MM.1S (cell line): ENCODE results near the gene MITF.

Experiments used
- DNase-seq: peaks from one replicate; pipeline ENCODE4 v3.0.0-alpha.2; 2015
- H2AFZ ChIP-seq: fragments of 300-600 bp; sonication (generic); 2 replicates; pipeline ENCODE4 v1.6.0; 2016; ENCODE audit warnings: antibody characterized with exemption, low read length
- H3F3A ChIP-seq: fragments of 300-600 bp; sonication (generic); 2 replicates; pipeline ENCODE4 v1.6.1; 2016; ENCODE audit warnings: mild to moderate bottlenecking, antibody characterized with exemption, low read length, moderate library complexity, mixed read lengths; ENCODE audit not compliant: insufficient read depth
- H3K27ac ChIP-seq: fragments of 300-600 bp; sonication (generic); 2 replicates; pipeline ENCODE4 v1.5.1; 2016; ENCODE audit warnings: mild to moderate bottlenecking, low read length
- H3K27me3 ChIP-seq: fragments of 300-600 bp; sonication (generic); replicated peaks from 2 replicates; pipeline ENCODE4 v1.6.0; 2016; ENCODE audit warnings: low read length; ENCODE audit not compliant: insufficient read depth
- H3K36me3 ChIP-seq: fragments of 300-600 bp; sonication (generic); replicated peaks from 2 replicates; pipeline ENCODE4 v1.6.1; 2016; ENCODE audit warnings: mild to moderate bottlenecking, low read length, mixed read lengths; ENCODE audit not compliant: insufficient read depth
- H3K4me1 ChIP-seq: fragments of 300-600 bp; sonication (generic); 2 replicates; pipeline ENCODE4 v1.6.1; 2016; ENCODE audit warnings: low read length, mixed read lengths
- H3K4me2 ChIP-seq: fragments of 300-600 bp; sonication (generic); 2 replicates; pipeline ENCODE4 v1.6.0; 2016; ENCODE audit warnings: low read depth, low read length
- H3K4me3 ChIP-seq: fragments of 300-600 bp; sonication (generic); 2 replicates; pipeline ENCODE4 v1.5.1; 2016; ENCODE audit warnings: low read length, mixed read lengths
- H3K79me2 ChIP-seq: fragments of 300-600 bp; sonication (generic); 2 replicates; pipeline ENCODE4 v1.6.1; 2016; ENCODE audit warnings: mixed run types, low read length, mixed read lengths
- H3K9ac ChIP-seq: fragments of 300-600 bp; sonication (generic); 2 replicates; pipeline ENCODE4 v1.6.1; 2016; ENCODE audit warnings: low read length, mixed read lengths
- H3K9me2 ChIP-seq: fragments of 300-600 bp; sonication (generic); replicated peaks from 2 replicates; pipeline ENCODE4 v1.6.1; 2016; ENCODE audit warnings: mild to moderate bottlenecking, low read length, mixed read lengths; ENCODE audit not compliant: insufficient read depth
- H3K9me3 ChIP-seq: fragments of 300-600 bp; sonication (generic); replicated peaks from 2 replicates; pipeline ENCODE4 v1.6.1; 2016; ENCODE audit warnings: mild to moderate bottlenecking, low read length, mixed read lengths; ENCODE audit not compliant: insufficient read depth
- H4K20me1 ChIP-seq: fragments of 300-600 bp; sonication (generic); 2 replicates; pipeline ENCODE4 v1.6.1; 2016; ENCODE audit warnings: mild to moderate bottlenecking, low read length, moderate library complexity, mixed read lengths; ENCODE audit not compliant: insufficient read depth
- EZH2 ChIP-seq: fragments of 300-600 bp; sonication (generic); optimal IDR thresholded peaks from 2 replicates; pipeline ENCODE3; 2017; ENCODE audit warnings: low read depth, mild to moderate bottlenecking, antibody characterized with exemption, low read length, mixed read lengths
- EZH2phosphoT487 ChIP-seq: fragments of 300-600 bp; sonication (generic); IDR thresholded peaks from 2 replicates; pipeline ENCODE4 v1.6.1; 2018; ENCODE audit warnings: antibody characterized with exemption, low read length
- TF ChIP-seq, protein P1 (sequence below): fragments of 300-600 bp; sonication (generic); IDR thresholded peaks from 2 replicates; pipeline ENCODE4 v1.5.1; 2016; ENCODE audit warnings: antibody characterized with exemption, low read length, mixed read lengths

Gene MITF

DNA sequence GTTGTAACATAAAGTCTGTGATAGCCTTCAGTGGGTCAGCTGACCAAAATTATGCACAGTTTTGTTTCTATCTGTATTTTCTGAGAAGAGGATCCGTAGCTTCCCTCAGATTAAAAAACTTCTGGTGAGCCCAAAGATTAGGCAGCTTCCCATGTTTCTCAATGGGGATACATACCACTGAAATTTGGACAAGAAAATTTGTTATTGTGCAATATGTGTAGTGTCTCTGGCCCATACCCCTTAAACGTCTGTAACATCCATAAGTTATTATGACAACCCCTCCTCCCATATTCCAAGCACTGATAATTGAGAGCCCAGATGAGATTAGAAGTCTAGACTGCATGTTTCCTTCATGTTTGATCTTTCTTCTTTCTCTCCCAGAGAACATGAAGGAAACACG is 1.9 kb upstream of the MITF start:
- no peak for DNase-seq
- no peak overlapping the region for H3K9ac ChIP-seq
- H3K4me2 ChIP-seq, result no peak overlapping the region
- no peaks in the 10 kb centered on the region for H3K9me3 ChIP-seq
- H3K4me1 ChIP-seq, result 0 out of 2 replicates have a peak, but pooled peaks cover 5% of the 10 kb centered on the region
- H2AFZ ChIP-seq, result no peak overlapping the region
- H3K27ac ChIP-seq, result no peak overlapping the region
- H3K9me2 ChIP-seq, result no peaks in the 10 kb centered on the region
- H3K79me2 ChIP-seq, result peaks cover 19% of the 10 kb centered on the region
- no peaks in the 10 kb centered on the region for H3K27me3 ChIP-seq
- H3K4me3 ChIP-seq, result no peak overlapping the region
- H3F3A ChIP-seq, result no peaks in the 10 kb centered on the region
- TF ChIP-seq EZH2phosphoT487 (no peak), EZH2 (no peak)
- TF ChIP-seq, protein P1, sequence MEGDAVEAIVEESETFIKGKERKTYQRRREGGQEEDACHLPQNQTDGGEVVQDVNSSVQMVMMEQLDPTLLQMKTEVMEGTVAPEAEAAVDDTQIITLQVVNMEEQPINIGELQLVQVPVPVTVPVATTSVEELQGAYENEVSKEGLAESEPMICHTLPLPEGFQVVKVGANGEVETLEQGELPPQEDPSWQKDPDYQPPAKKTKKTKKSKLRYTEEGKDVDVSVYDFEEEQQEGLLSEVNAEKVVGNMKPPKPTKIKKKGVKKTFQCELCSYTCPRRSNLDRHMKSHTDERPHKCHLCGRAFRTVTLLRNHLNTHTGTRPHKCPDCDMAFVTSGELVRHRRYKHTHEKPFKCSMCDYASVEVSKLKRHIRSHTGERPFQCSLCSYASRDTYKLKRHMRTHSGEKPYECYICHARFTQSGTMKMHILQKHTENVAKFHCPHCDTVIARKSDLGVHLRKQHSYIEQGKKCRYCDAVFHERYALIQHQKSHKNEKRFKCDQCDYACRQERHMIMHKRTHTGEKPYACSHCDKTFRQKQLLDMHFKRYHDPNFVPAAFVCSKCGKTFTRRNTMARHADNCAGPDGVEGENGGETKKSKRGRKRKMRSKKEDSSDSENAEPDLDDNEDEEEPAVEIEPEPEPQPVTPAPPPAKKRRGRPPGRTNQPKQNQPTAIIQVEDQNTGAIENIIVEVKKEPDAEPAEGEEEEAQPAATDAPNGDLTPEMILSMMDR, result no peak
- no peaks in the 10 kb centered on the region for H3K36me3 ChIP-seq
- H4K20me1 ChIP-seq, result no peaks in the 10 kb centered on the region

GRCh38 chr3:69738315-69738714 is 949 bp upstream of the MITF start:
- Histone ChIP-seq H3F3A (no peaks in the 10 kb centered on the region), H3K9ac (peak overlapping the region; percentile 32; the same call in 1 of the 2 replicates), H3K9me2 (no peaks in the 10 kb centered on the region), H3K4me3 (peak overlapping the region; percentile 67), H3K4me1 (0 out of 2 replicates have a peak, but pooled peaks cover 5% of the 10 kb centered on the region), H3K9me3 (no peaks in the 10 kb centered on the region), H2AFZ (peak overlapping the region; percentile 88), H3K27ac (no peak overlapping the region), H3K79me2 (peaks cover 19% of the 10 kb centered on the region), H3K27me3 (no peaks in the 10 kb centered on the region), H4K20me1 (no peaks in the 10 kb centered on the region), H3K36me3 (no peaks in the 10 kb centered on the region), H3K4me2 (peak overlapping the region; percentile 88)
- DNase-seq, result no peak
- TF ChIP-seq EZH2 (no peak), EZH2phosphoT487 (no peak)
- TF ChIP-seq, protein P1, result no peak

DNA sequence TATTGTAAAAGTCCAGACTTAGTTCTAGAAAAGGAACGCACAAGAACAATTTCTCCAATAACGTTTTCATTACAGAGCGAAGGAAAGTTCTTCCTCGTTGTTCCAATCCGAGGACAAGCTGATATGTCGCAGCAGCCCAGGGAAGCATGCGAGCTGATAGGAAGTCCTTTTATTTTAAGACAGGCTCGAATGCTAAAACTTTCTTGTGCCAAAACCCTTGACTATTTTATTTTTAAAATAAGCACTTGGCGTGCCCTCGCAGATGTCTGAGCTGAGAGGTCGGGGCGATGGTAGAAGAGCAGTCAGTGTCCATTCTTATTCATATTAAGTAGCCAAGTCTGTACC is 433 bp upstream of the MITF start:
- Histone ChIP-seq H3K36me3 (no peaks in the 10 kb centered on the region), H3K79me2 (peaks cover 21% of the 10 kb centered on the region), H3K9ac (peak overlapping the region; percentile 32), H3F3A (no peaks in the 10 kb centered on the region), H3K9me3 (no peaks in the 10 kb centered on the region), H3K27me3 (no peaks in the 10 kb centered on the region), H2AFZ (peak overlapping the region; percentile 88), H3K27ac (no peak overlapping the region), H3K4me3 (peak overlapping the region; percentile 67), H4K20me1 (no peaks in the 10 kb centered on the region), H3K4me2 (peak overlapping the region; percentile 88), H3K4me1 (0 out of 2 replicates have a peak, but pooled peaks cover 5% of the 10 kb centered on the region), H3K9me2 (no peaks in the 10 kb centered on the region)
- DNase-seq, result no peak
- TF ChIP-seq EZH2, result no peak
- no peak for TF ChIP-seq EZH2phosphoT487

- Histone ChIP-seq H3K36me3 (no peaks in the 10 kb centered on the region), H3K27ac (no peak overlapping the region), H3K9me2 (no peaks in the 10 kb centered on the region), H2AFZ (peak overlapping the region; percentile 72), H3K9me3 (no peaks in the 10 kb centered on the region), H3K4me3 (peak overlapping the region; percentile 81), H3K9ac (peak overlapping the region; percentile 48), H3K27me3 (no peaks in the 10 kb centered on the region), H3F3A (no peaks in the 10 kb centered on the region), H3K4me2 (peak overlapping the region; percentile 59), H3K79me2 (peaks cover 24% of the 10 kb centered on the region), H3K4me1 (0 out of 2 replicates have a peak, but pooled peaks cover 5% of the 10 kb centered on the region), H4K20me1 (no peaks in the 10 kb centered on the region)
- TF ChIP-seq EZH2 (no peak), EZH2phosphoT487 (no peak)
- TF ChIP-seq, protein P1, result no peak
- peak; percentile 79 for DNase-seq
These were observed 1.1 kb downstream of the MITF start for GRCh38 chr3:69740103-69741021.
